Peyer's patch (tissue), 4 donors: ENCODE data around the gene PTGDR.

Experiments
- CTCF ChIP-seq, 6 experiments: fragments of 450-650 bp in 4 of 6; fragments of 200-600 bp in 2 of 6; sonication (generic) in 1 of 6; IDR thresholded peaks; one replicate each; pipeline ENCODE4 v1.5.1; 2017 to 2019; ENCODE audit warnings: antibody characterized with exemption in 6 of 6, mild to moderate bottlenecking in 3 of 6, moderate library complexity in 1 of 6
- POLR2A ChIP-seq, 2 donors: fragments of 450-650 bp; IDR thresholded peaks; one replicate each; pipeline ENCODE4 v1.5.1; 2017; ENCODE audit warnings: antibody characterized with exemption in 2 of 2, mild to moderate bottlenecking in 2 of 2, moderate library complexity in 2 of 2

GRCh38 chr14:52248057-52248456 is 19.4 kb upstream of the PTGDR start:
- TF ChIP-seq CTCF (IDR thresholded peaks at IDR 0.05) (no peak), POLR2A (IDR thresholded peaks at IDR 0.05) (no peak)
